OCI-LY7 (cell line): Measurements from ENCODE around the gene NAV2. TPM values are rescaled to one million over a fixed set of nuclear protein-coding genes. Genes with fewer than 3 reads are reported as not detected.

Source experiments
- BruUV-seq: library from RNA; stranded (reverse); fragments of 400-500 nt; replicated peaks from 2 replicates; lab custom pipeline; 2021; lab: Mats Ljungman, UMichigan
- CTCF ChIA-PET: fragments of 300-600 bp; sonication (Branson Sonifier 250); formaldehyde crosslinking; loops from one replicate; lab custom pipeline; 2022; ENCODE audit warnings: antibody characterized with exemption; ENCODE audit not compliant: unreplicated experiment; lab: Charles Lee
- POLR2A ChIA-PET: fragments of 300-600 bp; sonication (Branson Sonifier 250); formaldehyde crosslinking; loops from one replicate; lab custom pipeline; 2022; ENCODE audit warnings: antibody characterized with exemption; lab: Charles Lee
- DNase-seq: peaks from one replicate; pipeline ENCODE4 v3.0.0-alpha.2; 2015; ENCODE audit warnings: low spot score
- H2AFZ ChIP-seq: fragments of 200-600 bp; sonication (generic), shearing (Covaris generic); 2 replicates; pipeline ENCODE4 v1.6.1; 2014; ENCODE audit warnings: mild to moderate bottlenecking, antibody characterized with exemption, low read length, moderate library complexity
- H3K27ac ChIP-seq: fragments of 200-600 bp; sonication (generic); 2 replicates; pipeline ENCODE4 v1.5.1; 2014; ENCODE audit warnings: mixed run types, low read depth, mild to moderate bottlenecking, moderate library complexity, low read length, inconsistent platforms; ENCODE audit not compliant: poor library complexity, severe bottlenecking
- H3K36me3 ChIP-seq: fragments of 200-600 bp; sonication (generic); 2 replicates; pipeline ENCODE4 v1.6.1; 2014; ENCODE audit warnings: mild to moderate bottlenecking, antibody characterized with exemption, low read length, moderate library complexity, mixed read lengths; ENCODE audit not compliant: insufficient read depth
- H3K4me1 ChIP-seq: fragments of 200-600 bp; sonication (generic); 2 replicates; pipeline ENCODE4 v1.5.1; 2014; ENCODE audit warnings: mild to moderate bottlenecking, low read length; ENCODE audit not compliant: insufficient read depth, poor library complexity, severe bottlenecking
- H3K4me2 ChIP-seq: fragments of 200-600 bp; sonication (generic); 2 replicates; pipeline ENCODE4 v1.6.1; 2014; ENCODE audit warnings: mild to moderate bottlenecking, low read length
- H3K4me3 ChIP-seq: fragments of 200-600 bp; sonication (generic); 2 replicates; pipeline ENCODE4 v1.5.1; 2014; ENCODE audit warnings: mild to moderate bottlenecking, low read depth, low read length; ENCODE audit not compliant: poor library complexity, severe bottlenecking
- H3K79me2 ChIP-seq: fragments of 200-600 bp; sonication (generic); 2 replicates; pipeline ENCODE4 v1.6.1; 2016; ENCODE audit warnings: low read depth, mild to moderate bottlenecking, low read length, moderate library complexity, mixed read lengths; ENCODE audit not compliant: insufficient read depth
- H3K9me2 ChIP-seq: fragments of 200-600 bp; sonication (generic); 2 replicates; pipeline ENCODE4 v1.6.1; 2016; ENCODE audit warnings: mild to moderate bottlenecking, low read length, mixed read lengths; ENCODE audit not compliant: insufficient read depth
- H3K9me3 ChIP-seq: fragments of 200-600 bp; sonication (generic); 2 replicates; pipeline ENCODE4 v1.6.1; 2014; ENCODE audit warnings: mild to moderate bottlenecking, mixed run types, low read length, mixed read lengths
- H4K20me1 ChIP-seq: fragments of 200-600 bp; sonication (generic); 2 replicates; pipeline ENCODE4 v1.6.1; 2014; ENCODE audit warnings: mild to moderate bottlenecking, antibody characterized with exemption, low read length, moderate library complexity, mixed read lengths; ENCODE audit not compliant: insufficient read depth
- CTCF ChIP-seq: fragments of 200-600 bp; sonication (generic); conservative IDR thresholded peaks from 2 replicates; pipeline ENCODE4 v1.5.1; 2014; ENCODE audit warnings: mild to moderate bottlenecking, antibody characterized with exemption, low read length, moderate library complexity, mixed read lengths
- EZH2phosphoT487 ChIP-seq: fragments of 200-600 bp; sonication (generic); IDR thresholded peaks from 2 replicates; pipeline ENCODE4 v1.6.1; 2018; ENCODE audit warnings: low read depth, borderline replicate concordance, mild to moderate bottlenecking, mixed run types, antibody characterized with exemption, low read length, moderate library complexity, mixed read lengths
- intact Hi-C: fragments of 100-400 bp; cut with micrococcal nuclease; formaldehyde crosslinking; loops from one replicate; pipeline ENCODE4 v1.10.0; 2022; ENCODE audit not compliant: unreplicated experiment
- total RNA-seq, 2 experiments: library from RNA; depleted of rRNA in 1 of 2; stranded (reverse); fragments of >200 nt in 1 of 2; shearing (Covaris generic) in 1 of 2; gene quantifications; 2 replicates each; pipeline ENCODE4 v1.2.3, GENCODE V29; 2014 to 2022

The NAV2 gene
- total RNA-seq, 2 experiments from 2014 or later = 0.06 to 0.68 TPM

GRCh38 chr11:19679952-19680828 is 32.4 kb upstream of the NAV2 start:
- Histone ChIP-seq H4K20me1 (no peaks in the 10 kb centered on the region), H3K4me2 (no peak overlapping the region), H3K27ac (no peak overlapping the region), H2AFZ (no peak overlapping the region), H3K4me3 (no peak overlapping the region), H3K9me3 (no peaks in the 10 kb centered on the region), H3K9me2 (no peaks in the 10 kb centered on the region), H3K4me1 (no peaks in the 10 kb centered on the region), H3K79me2 (no peaks in the 10 kb centered on the region), H3K36me3 (no peaks in the 10 kb centered on the region)
- TF ChIP-seq EZH2phosphoT487 (no peak), CTCF (no peak)
- DNase-seq = no peak
- ChIA-PET CTCF (no interaction called here), POLR2A (no interaction called here)
- intact Hi-C loops = no loop called here
- no TSS peak for BruUV-seq

- Histone ChIP-seq H4K20me1 (no peaks in the 10 kb centered on the region), H3K9me2 (no peaks in the 10 kb centered on the region), H3K79me2 (no peaks in the 10 kb centered on the region), H3K4me2 (no peak overlapping the region), H2AFZ (no peak overlapping the region), H3K9me3 (no peaks in the 10 kb centered on the region), H3K4me1 (no peaks in the 10 kb centered on the region), H3K36me3 (no peaks in the 10 kb centered on the region), H3K27ac (no peak overlapping the region), H3K4me3 (no peak overlapping the region)
- TF ChIP-seq EZH2phosphoT487 (no peak), CTCF (no peak)
- ChIA-PET CTCF (no interaction called here), POLR2A (no interaction called here)
- intact Hi-C loops = no loop called here
- BruUV-seq = no TSS peak
- DNase-seq = no peak
Measured at GRCh38 chr11:19680829-19681368, 31.7 kb upstream of the NAV2 start.

- BruUV-seq = no TSS peak
- TF ChIP-seq EZH2phosphoT487 (no peak), CTCF (no peak)
- CTCF ChIA-PET = no interaction called here
Measured at GRCh38 chr11:19683141-19683805, 29.4 kb upstream of the NAV2 start.

More at GRCh38 chr11:19683141-19683805, 29.4 kb upstream of the NAV2 start:
- no peaks in the 10 kb centered on the region for H3K9me2 ChIP-seq
- no peaks in the 10 kb centered on the region for H3K36me3 ChIP-seq
- H3K4me1 ChIP-seq = no peaks in the 10 kb centered on the region
- H3K4me2 ChIP-seq = no peak overlapping the region
- no peak overlapping the region for H2AFZ ChIP-seq
- POLR2A ChIA-PET = no interaction called here
- H3K79me2 ChIP-seq = no peaks in the 10 kb centered on the region
- H3K4me3 ChIP-seq = no peak overlapping the region
- H4K20me1 ChIP-seq = no peaks in the 10 kb centered on the region
- intact Hi-C loops = no loop called here
- no peak for DNase-seq
- no peaks in the 10 kb centered on the region for H3K9me3 ChIP-seq
- no peak overlapping the region for H3K27ac ChIP-seq
